PFSK-1 (cell line): ENCODE results near the gene S100A12.

ENCODE experiments used
- POLR2AphosphoS5 ChIP-seq: IDR thresholded peaks from 2 replicates; pipeline ENCODE4 v1.6.1; 2012; ENCODE audit warnings: low read depth, mild to moderate bottlenecking, control low read depth, low read length, moderate library complexity
- REST ChIP-seq, 2 experiments: IDR thresholded peaks; 2 replicates each; pipeline versions ENCODE4 v1.6.1 to v1.8.0; 2011 to 2012; ENCODE audit warnings: low read depth in 2 of 2, low read length in 2 of 2, control low read depth in 1 of 2, inconsistent platforms in 1 of 2, mild to moderate bottlenecking in 1 of 2, moderate library complexity in 1 of 2; ENCODE audit not compliant: insufficient read depth in 1 of 2
- SIN3A ChIP-seq: IDR thresholded peaks from 2 replicates; pipeline ENCODE4 v1.6.1; 2012; ENCODE audit warnings: mild to moderate bottlenecking, low read length, moderate library complexity, borderline replicate concordance; ENCODE audit not compliant: insufficient read depth
- TAF1 ChIP-seq: IDR thresholded peaks from 2 replicates; pipeline ENCODE4 v1.6.1; 2012; ENCODE audit warnings: low read length, control low read depth, borderline replicate concordance; ENCODE audit not compliant: insufficient read depth

- no peak for TF ChIP-seq SIN3A
- TF ChIP-seq POLR2AphosphoS5, result no peak
- TF ChIP-seq REST (IDR thresholded peaks at IDR 0.05; ENCODE audit: insufficient read depth in 1 of 2, low read depth in 2 of 2, low read length in 2 of 2), result no peak
- TF ChIP-seq TAF1, result no peak
These were observed 22.9 kb downstream of the S100A12 start for GRCh38 chr1:153352523-153352922.
